22Rv1 (cell line): ENCODE results near the gene HSD11B1.

Source experiments
- CTCF ChIP-seq: fragments of 450-650 bp; IDR thresholded peaks from 2 replicates; pipeline ENCODE4 v1.5.1; 2017; ENCODE audit warnings: mild to moderate bottlenecking
- ZFX ChIP-seq: fragments of 450-650 bp; IDR thresholded peaks from 2 replicates; pipeline ENCODE4 v1.6.1; 2017; ENCODE audit warnings: antibody characterized with exemption, borderline replicate concordance

DNA sequence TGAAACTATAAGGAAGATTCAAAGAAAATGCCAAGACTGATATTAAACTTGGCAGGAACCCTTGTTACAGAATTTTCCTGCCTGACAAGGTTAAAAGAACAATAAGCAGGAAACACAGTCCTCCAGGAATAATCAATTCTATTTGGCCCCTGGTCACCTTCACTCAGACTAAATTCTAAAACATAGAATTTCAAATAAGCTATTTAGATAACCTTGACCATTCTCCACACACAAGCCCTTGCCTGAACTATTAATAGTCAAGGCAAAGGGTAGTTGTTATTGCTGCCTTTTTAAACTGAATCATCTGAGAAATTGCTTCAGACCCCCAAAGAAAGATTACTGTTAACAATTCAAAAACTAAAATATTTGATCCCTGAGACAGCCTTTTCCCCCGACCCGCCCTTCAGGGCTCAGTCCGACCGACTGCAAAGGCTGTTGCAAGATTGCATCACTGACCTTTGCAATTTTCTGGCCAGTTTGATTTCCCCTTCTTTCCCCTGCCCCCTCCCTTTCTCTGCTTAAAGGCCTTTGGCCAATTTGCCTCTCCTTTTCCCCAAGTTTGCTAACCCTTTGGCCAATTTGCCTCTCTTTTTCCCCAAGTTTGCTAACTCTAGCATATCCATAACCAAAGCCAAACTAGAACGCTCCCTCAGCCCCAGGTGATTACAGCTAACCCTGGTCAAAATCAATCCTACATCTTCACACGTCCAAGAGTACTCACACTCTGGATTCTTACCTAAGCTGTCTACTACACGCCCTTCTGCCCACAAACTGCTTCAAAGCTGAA lies 30.8 kb upstream of the HSD11B1 start:
- TF ChIP-seq CTCF (no peak), ZFX (no peak)
